ENCODE data around the gene TTC12. TPM values are rescaled to one million over a fixed set of nuclear protein-coding genes. Genes with fewer than 3 reads are reported as not detected.

Gene TTC12
- total RNA-seq, 1 experiment from 2014 or later, result 7.6 TPM

- TF ChIP-seq NFATC4 (CRISPR knock-in tag; IDR thresholded peaks at IDR 0.05) (no peak), ZNF281 (CRISPR knock-in tag; IDR thresholded peaks at IDR 0.05) (no peak), NFE2L1 (CRISPR knock-in tag; IDR thresholded peaks at IDR 0.05) (no peak), ZNF121 (CRISPR knock-in tag; IDR thresholded peaks at IDR 0.05) (no peak), PREB (CRISPR knock-in tag; IDR thresholded peaks at IDR 0.05; ENCODE audit: borderline replicate concordance) (no peak), MAX (CRISPR knock-in tag; IDR thresholded peaks at IDR 0.05) (no peak), ZNF219 (CRISPR knock-in tag; IDR thresholded peaks at IDR 0.05; ENCODE audit: borderline replicate concordance) (no peak), IRF1 (CRISPR knock-in tag; IDR thresholded peaks at IDR 0.05) (no peak), ELF4 (CRISPR knock-in tag; IDR thresholded peaks at IDR 0.05; ENCODE audit: low read depth) (no peak), PRDM15 (CRISPR knock-in tag; IDR thresholded peaks at IDR 0.05) (no peak), SOX15 (CRISPR knock-in tag; IDR thresholded peaks at IDR 0.05) (no peak), OVOL2 (CRISPR knock-in tag; IDR thresholded peaks at IDR 0.05; ENCODE audit: borderline replicate concordance) (no peak), TEAD4 (CRISPR knock-in tag; IDR thresholded peaks at IDR 0.05) (no peak)
These were observed 9.9 kb downstream of the TTC12 start (continued) for GRCh38 chr11:113324250-113324649.

GRCh38 chr11:113329725-113330124, 15.3 kb downstream of the TTC12 start:
- H3K27ac Mint-ChIP-seq, result no peak overlapping the region
- H3K4me3 Mint-ChIP-seq, result no peak overlapping the region
- H3K9me3 Mint-ChIP-seq, result no peaks in the 10 kb centered on the region
- CTCF ChIA-PET, result interaction anchor here (1.0 kb wide), 1 partner anchor 40 kb away, joined by 3 read pairs; no protein-coding TSS in a partner anchor
- POLR2A ChIA-PET, result no interaction called here
- H3K4me1 Mint-ChIP-seq, result peaks cover 4% of the 10 kb centered on the region; the same call in 1 of the 2 replicates
- DNase-seq (ENCODE audit: low spot score) (no peak), ATAC-seq (no peak)
- TF ChIP-seq PREB (CRISPR knock-in tag; IDR thresholded peaks at IDR 0.05; ENCODE audit: borderline replicate concordance) (no peak), ATF1 (CRISPR knock-in tag; IDR thresholded peaks at IDR 0.05) (no peak), E2F4 (CRISPR knock-in tag; IDR thresholded peaks at IDR 0.05; ENCODE audit: borderline replicate concordance, low read depth) (no peak), ATF3 (CRISPR knock-in tag; conservative IDR thresholded peaks at IDR 0.05) (no peak), OVOL2 (CRISPR knock-in tag; IDR thresholded peaks at IDR 0.05; ENCODE audit: borderline replicate concordance) (no peak), SP1 (CRISPR knock-in tag; conservative IDR thresholded peaks at IDR 0.05) (no peak), EMX1 (CRISPR knock-in tag; IDR thresholded peaks at IDR 0.05) (no peak)
- no peaks in the 10 kb centered on the region for H3K36me3 Mint-ChIP-seq
- no peaks in the 10 kb centered on the region for H3K27me3 Mint-ChIP-seq (ENCODE audit: low read depth)
